Inflammatory macrophage treated with lipopolysaccharide for 4 hours (primary cell): ENCODE data around the gene UTP18.

ENCODE experiments used
- DNase-seq: peaks from one replicate; pipeline ENCODE4 v3.0.0-alpha.2; 2020

UTP18 gene

GRCh38 chr17:51335883-51336822 is 75.8 kb downstream of the UTP18 start:
- DNase-seq: no peak

GRCh38 chr17:51341457-51341856 is 81.1 kb downstream of the UTP18 start:
- no peak for DNase-seq

- DNase-seq: no peak
Observed at GRCh38 chr17:51342257-51342656, 81.9 kb downstream of the UTP18 start.

- DNase-seq: no peak
Observed at GRCh38 chr17:51344532-51344931, 84.2 kb downstream of the UTP18 start.

DNA sequence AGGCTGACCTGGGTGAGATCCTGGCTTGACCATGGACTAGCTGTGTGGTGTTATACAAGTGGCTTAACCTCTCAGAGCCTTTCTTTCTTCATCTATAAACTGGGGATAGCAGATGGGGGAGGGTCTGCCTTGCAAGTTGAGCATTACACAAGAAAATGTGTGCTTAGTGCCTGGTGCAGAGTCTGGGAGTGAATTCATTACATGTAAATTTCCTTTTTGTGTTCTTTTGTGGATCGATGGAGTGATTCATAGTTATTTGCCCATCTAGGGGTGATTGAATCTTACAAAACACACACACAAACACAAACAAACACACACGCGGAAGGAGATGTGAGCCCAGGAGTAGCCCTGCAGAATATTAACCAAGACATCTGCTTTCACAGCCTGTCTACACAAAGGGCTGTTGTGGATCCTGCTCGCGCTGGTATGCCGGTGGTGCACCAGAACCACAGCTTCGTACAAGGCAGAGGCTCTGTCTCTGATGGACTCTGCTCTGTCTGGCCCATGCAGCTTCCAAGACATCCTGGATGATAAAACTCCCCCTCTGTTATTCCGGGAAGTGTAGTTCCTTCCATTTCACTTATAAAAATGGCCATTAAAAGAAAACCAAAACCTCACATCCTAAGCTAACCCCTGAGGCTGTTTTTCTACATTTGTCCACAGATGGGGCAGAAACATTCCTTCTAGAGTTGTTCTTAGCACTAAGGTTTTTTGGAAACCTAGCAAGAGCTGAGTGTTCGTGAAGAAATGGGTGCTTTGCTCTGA is 86.1 kb downstream of the UTP18 start:
- no peak for DNase-seq
